Measurements from ENCODE around the gene HSPBP1. TPM values are rescaled to one million over a fixed set of nuclear protein-coding genes. Genes with fewer than 3 reads are reported as not detected.

Gene HSPBP1
- polyA plus RNA-seq, 3 donors from 2014 or later = 42.6 to 46.7 (median 46.3) TPM

- H3K27ac Mint-ChIP-seq = peak overlapping the region; percentile 92 to 99 (median 96)
- H3K4me3 Mint-ChIP-seq = peak overlapping the region; percentile 67 to 92 (median 73)
- peaks cover 5 to 16% (median 12%) of the 10 kb centered on the region in 3 donors for H3K36me3 Mint-ChIP-seq
- peaks cover 44 to 52% of the 10 kb centered on the region in 2 donors for H3K4me1 Mint-ChIP-seq
- peaks cover 2 to 16% (median 10%) of the 10 kb centered on the region in 3 donors for H3K27me3 Mint-ChIP-seq (ENCODE audit: low read depth in 3 of 3)
- H3K9me3 Mint-ChIP-seq = no peaks in the 10 kb centered on the region
- peak; percentile 36 to 56 (median 48) for DNase-seq
These were observed 3.0 kb downstream of the HSPBP1 start for GRCh38 chr19:55276720-55277430.

GRCh38 chr19:55275851-55276719 is 3.8 kb downstream of the HSPBP1 start:
- Mint-ChIP-seq H3K9me3 (peaks cover 0 to 1% (median 0%) of the 10 kb centered on the region in 6 donors), H3K4me1 (peaks cover 39 to 48% of the 10 kb centered on the region in 2 donors), H3K4me3 (peak overlapping the region; percentile 67 to 92 (median 73)), H3K36me3 (peaks cover 6 to 20% (median 13%) of the 10 kb centered on the region in 3 donors), H3K27ac (peak overlapping the region; percentile 92 to 99 (median 96)), H3K27me3 (ENCODE audit: low read depth in 3 of 3) (peaks cover 2 to 16% (median 8%) of the 10 kb centered on the region in 3 donors)
- peak; percentile 52 to 65 (median 54) for DNase-seq

GRCh38 chr19:55273978-55274707 is 5.8 kb downstream of the HSPBP1 start:
- Mint-ChIP-seq H3K27ac (peak overlapping the region in 1 of 6 donors; percentile 62), H3K4me3 (no peak overlapping the region), H3K9me3 (peaks cover 0 to 3% (median 0%) of the 10 kb centered on the region in 6 donors), H3K4me1 (peaks cover 29 to 37% of the 10 kb centered on the region in 2 donors), H3K27me3 (ENCODE audit: low read depth in 3 of 3) (peaks cover 0 to 8% (median 0%) of the 10 kb centered on the region in 3 donors), H3K36me3 (peaks cover 10 to 26% (median 25%) of the 10 kb centered on the region in 3 donors)
- no peak for DNase-seq

- peaks cover 20 to 25% of the 10 kb centered on the region in 2 donors for H3K4me1 Mint-ChIP-seq
- H3K36me3 Mint-ChIP-seq = peaks cover 10 to 29% (median 23%) of the 10 kb centered on the region in 3 donors
- no peak overlapping the region for H3K27ac Mint-ChIP-seq
- peaks cover 0 to 3% (median 0%) of the 10 kb centered on the region in 6 donors for H3K9me3 Mint-ChIP-seq
- DNase-seq = no peak
- H3K4me3 Mint-ChIP-seq = no peak overlapping the region
- peaks cover 2 to 4% (median 2%) of the 10 kb centered on the region in 3 donors for H3K27me3 Mint-ChIP-seq (ENCODE audit: low read depth in 3 of 3)
These were observed 7.8 kb downstream of the HSPBP1 start for GRCh38 chr19:55272142-55272541.

- Mint-ChIP-seq H3K4me3 (no peak overlapping the region), H3K9me3 (peaks cover 5 to 9% (median 6%) of the 10 kb centered on the region in 6 donors), H3K4me1 (peaks cover 16 to 18% of the 10 kb centered on the region in 2 donors), H3K36me3 (peaks cover 16 to 28% (median 26%) of the 10 kb centered on the region in 3 donors), H3K27me3 (ENCODE audit: low read depth in 3 of 3) (peaks cover 9 to 12% (median 10%) of the 10 kb centered on the region in 3 donors), H3K27ac (no peak overlapping the region)
- no peak for DNase-seq
These were observed 9.6 kb downstream of the HSPBP1 start for GRCh38 chr19:55270172-55270942.

GRCh38 chr19:55269299-55269698 is 10.6 kb downstream of the HSPBP1 start:
- Mint-ChIP-seq H3K36me3 (peaks cover 16 to 28% (median 26%) of the 10 kb centered on the region in 3 donors), H3K27ac (peak overlapping the region in 1 of 6 donors; percentile 28), H3K27me3 (ENCODE audit: low read depth in 3 of 3) (peaks cover 9 to 18% (median 10%) of the 10 kb centered on the region in 3 donors), H3K9me3 (peaks cover 5 to 9% (median 6%) of the 10 kb centered on the region in 6 donors), H3K4me1 (peaks cover 9 to 18% of the 10 kb centered on the region in 2 donors), H3K4me3 (no peak overlapping the region)
- DNase-seq = no peak

- Mint-ChIP-seq H3K27me3 (ENCODE audit: low read depth in 3 of 3) (peaks cover 8 to 18% (median 9%) of the 10 kb centered on the region in 3 donors), H3K27ac (peak overlapping the region; percentile 55 to 93 (median 85)), H3K36me3 (peaks cover 11 to 29% (median 22%) of the 10 kb centered on the region in 3 donors), H3K4me3 (peak overlapping the region in 3 of 5 donors; percentile 5 to 66 (median 5)), H3K4me1 (peaks cover 9 to 18% of the 10 kb centered on the region in 2 donors), H3K9me3 (peaks cover 5 to 9% (median 6%) of the 10 kb centered on the region in 6 donors)
- no peak for DNase-seq
These were observed 13.1 kb downstream of the HSPBP1 start for GRCh38 chr19:55266840-55267239.

GRCh38 chr19:55266404-55266803 is 13.5 kb downstream of the HSPBP1 start:
- DNase-seq = peak in 1 of 3 donors; percentile 32
- Mint-ChIP-seq H3K36me3 (peaks cover 10 to 27% (median 21%) of the 10 kb centered on the region in 3 donors), H3K4me1 (peaks cover 9 to 18% of the 10 kb centered on the region in 2 donors), H3K9me3 (peaks cover 5 to 9% (median 6%) of the 10 kb centered on the region in 6 donors), H3K27me3 (ENCODE audit: low read depth in 3 of 3) (peaks cover 8 to 18% (median 9%) of the 10 kb centered on the region in 3 donors), H3K4me3 (peak overlapping the region in 4 of 5 donors; percentile 3 to 66 (median 5)), H3K27ac (peak overlapping the region; percentile 55 to 93 (median 85))

GRCh38 chr19:55265723-55266386 is 14.1 kb downstream of the HSPBP1 start:
- H3K9me3 Mint-ChIP-seq = peaks cover 3 to 9% (median 6%) of the 10 kb centered on the region in 6 donors
- peak overlapping the region; percentile 55 to 93 (median 85) for H3K27ac Mint-ChIP-seq
- H3K27me3 Mint-ChIP-seq (ENCODE audit: low read depth in 3 of 3) = peaks cover 8 to 18% (median 9%) of the 10 kb centered on the region in 3 donors
- peak overlapping the region in 3 of 5 donors; percentile 3 to 66 (median 5) for H3K4me3 Mint-ChIP-seq
- peak in 1 of 3 donors; percentile 24 for DNase-seq
- H3K4me1 Mint-ChIP-seq = peaks cover 9 to 18% of the 10 kb centered on the region in 2 donors
- peaks cover 10 to 25% (median 20%) of the 10 kb centered on the region in 3 donors for H3K36me3 Mint-ChIP-seq

GRCh38 chr19:55265173-55265572 is 14.7 kb downstream of the HSPBP1 start:
- H3K4me1 Mint-ChIP-seq = peaks cover 8 to 12% of the 10 kb centered on the region in 2 donors
- H3K36me3 Mint-ChIP-seq = peaks cover 6 to 19% (median 17%) of the 10 kb centered on the region in 3 donors
- peaks cover 2 to 9% (median 6%) of the 10 kb centered on the region in 6 donors for H3K9me3 Mint-ChIP-seq
- no peak overlapping the region for H3K27ac Mint-ChIP-seq
- DNase-seq = no peak
- no peak overlapping the region for H3K4me3 Mint-ChIP-seq
- peaks cover 8 to 18% (median 9%) of the 10 kb centered on the region in 3 donors for H3K27me3 Mint-ChIP-seq (ENCODE audit: low read depth in 3 of 3)

- Mint-ChIP-seq H3K27me3 (ENCODE audit: low read depth in 3 of 3) (peaks cover 8 to 18% (median 11%) of the 10 kb centered on the region in 3 donors), H3K27ac (peak overlapping the region in 1 of 6 donors; percentile 46), H3K4me3 (no peak overlapping the region), H3K4me1 (peaks cover 13% of the 10 kb centered on the region in 2 donors), H3K9me3 (peaks cover 2 to 9% (median 6%) of the 10 kb centered on the region in 6 donors), H3K36me3 (peaks cover 6 to 19% (median 14%) of the 10 kb centered on the region in 3 donors)
- DNase-seq = no peak
These were observed 15.4 kb downstream of the HSPBP1 start for GRCh38 chr19:55264531-55264930.
